Adipose tissue (tissue), 3 donors: Measurements from ENCODE around the gene POM121C. TPM values are rescaled to one million over a fixed set of nuclear protein-coding genes. Genes with fewer than 3 reads are reported as not detected.
"Not testable (repeated sequence)": the region's sequence is repeated elsewhere in the genome, so short reads cannot be mapped to it uniquely, and the experiment has no call there.

Experiments
- H3K27ac ChIP-seq: one replicate; pipeline ENCODE4 v1.5.1; 2013; ENCODE audit warnings: low read depth, low read length
- WGBS, 3 donors: extraction: QIAGEN DNeasy Blood & Tissue Kit; methylation state at CpG; one replicate each; pipeline ENCODE4 v1.1.7; 2013; 5-methylcytosine and 5-hydroxymethylcytosine counted together
- polyA plus RNA-seq, 3 donors: library from polyadenylated mRNA; stranded (reverse); fragments of 200-250 nt; gene quantifications; one replicate each; pipeline ENCODE4 v1.2.3, GENCODE V29; 2013
- donor health status: healthy with polysubstance abuse.
- donor health status: Bipolar disorder and iron deficiency.
- donor health status: healthy.

POM121C gene
- polyA plus RNA-seq, 3 donors: 8.3 to 22.2 (median 12.7) TPM

- no CpG with 5 or more reads among the region's 28 CpGs for WGBS, 3 donors
- H3K27ac ChIP-seq: not testable (repeated sequence)
These were observed 82.3 kb downstream of the POM121C start for GRCh38 chr7:75403455-75404443.

- WGBS, 3 donors: no CpG with 5 or more reads among the region's 6 CpGs
- not testable (repeated sequence) for H3K27ac ChIP-seq
These were observed 85.5 kb downstream of the POM121C start for GRCh38 chr7:75400575-75400974.

DNA sequence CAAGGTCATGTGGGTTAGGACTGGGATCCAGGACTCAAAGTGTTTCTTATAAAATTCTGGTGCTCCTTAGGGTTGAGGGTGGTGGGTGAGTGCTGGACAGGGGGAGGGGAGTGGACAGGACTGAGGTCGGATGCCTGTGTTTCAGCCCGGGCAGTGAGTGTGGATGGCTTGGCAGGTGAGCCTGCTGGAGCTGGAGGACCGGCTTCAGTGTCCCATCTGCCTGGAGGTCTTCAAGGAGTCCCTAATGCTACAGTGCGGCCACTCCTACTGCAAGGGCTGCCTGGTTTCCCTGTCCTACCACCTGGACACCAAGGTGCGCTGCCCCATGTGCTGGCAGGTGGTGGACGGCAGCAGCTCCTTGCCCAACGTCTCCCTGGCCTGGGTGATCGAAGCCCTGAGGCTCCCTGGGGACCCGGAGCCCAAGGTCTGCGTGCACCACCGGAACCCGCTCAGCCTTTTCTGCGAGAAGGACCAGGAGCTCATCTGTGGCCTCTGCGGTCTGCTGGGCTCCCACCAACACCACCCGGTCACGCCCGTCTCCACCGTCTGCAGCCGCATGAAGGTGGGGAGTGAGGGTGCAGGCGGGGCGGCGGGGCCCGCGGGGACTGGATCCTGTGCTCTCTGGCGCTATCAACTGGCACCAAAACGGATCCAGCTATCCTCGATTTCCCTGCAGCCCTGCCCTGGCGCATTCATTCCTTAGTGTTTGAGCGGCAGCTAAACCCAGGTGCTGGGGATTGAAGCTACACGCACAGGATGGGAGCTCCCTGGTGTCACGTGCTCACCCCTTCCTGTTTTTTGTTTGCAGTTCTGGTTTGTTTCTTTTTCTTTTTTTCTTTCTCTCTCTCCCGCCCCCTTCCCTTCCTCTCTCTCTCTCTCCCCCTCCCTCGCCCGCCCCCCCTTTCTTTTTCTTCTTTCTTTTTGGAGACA lies 87.1 kb downstream of the POM121C start:
- H3K27ac ChIP-seq: not testable (repeated sequence)
- 73 to 92% methylated on average over 2 to 4 of the region's 34 CpGs; no CpG with 5 or more reads in 1 of the 3 donors for WGBS, 3 donors

DNA sequence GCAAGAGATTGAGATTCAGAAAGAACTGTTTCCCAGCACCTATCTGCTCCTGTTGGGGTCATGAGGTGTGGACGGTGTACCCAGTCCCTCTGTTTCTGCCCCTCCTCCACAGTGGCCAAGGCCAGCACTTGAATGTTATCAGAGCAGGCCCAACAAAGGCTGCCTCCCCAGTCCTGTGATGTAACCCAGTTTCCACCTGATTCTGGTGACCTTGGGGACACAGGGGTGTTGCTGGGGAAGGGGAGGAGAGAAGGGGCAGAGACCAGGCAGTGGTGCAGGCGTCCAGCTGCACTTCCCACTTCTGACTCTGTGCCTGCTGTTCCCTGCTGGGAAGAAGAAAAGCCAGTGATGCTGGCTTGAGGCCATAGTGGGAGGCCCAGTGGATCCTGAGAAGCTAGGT lies 88.2 kb downstream of the POM121C start:
- WGBS, 3 donors: no CpG with 5 or more reads among the region's 2 CpGs

GRCh38 chr7:75395329-75395728 lies 90.8 kb downstream of the POM121C start, which contains the start of gene TRIM73:
TSS of gene TRIM73 (plus strand) at chr7:75395629. CDS start at chr7:75398934, 3,305 bp downstream.
- not testable (repeated sequence) for H3K27ac ChIP-seq
- WGBS, 3 donors: 9 to 21% (median 20%) methylated on average over 10 to 13 of the region's 34 CpGs

More for the DNA sequence above, 88.2 kb downstream of the POM121C start:
- H3K27ac ChIP-seq: not testable (repeated sequence)

DNA sequence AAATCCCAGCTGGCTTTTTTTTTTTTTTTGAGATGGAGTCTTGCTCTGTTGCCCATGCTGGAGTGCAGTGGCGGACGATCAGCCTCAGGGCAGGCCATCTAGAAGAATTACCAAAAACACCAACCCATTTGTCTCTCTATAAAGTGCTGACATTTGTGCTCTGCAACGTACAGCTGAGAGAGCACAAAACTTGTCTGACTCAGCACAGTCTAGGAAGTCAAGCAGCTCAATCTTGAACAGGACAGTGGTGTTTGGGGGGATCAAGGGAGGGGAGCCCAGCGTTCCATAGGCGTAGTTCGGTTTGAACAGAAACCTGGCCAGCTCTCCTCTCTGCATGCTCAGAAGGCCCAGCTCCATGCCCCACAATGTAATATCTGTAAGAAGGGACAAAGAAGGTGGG lies 92.9 kb downstream of the POM121C start:
- WGBS, 3 donors: no CpG with 5 or more reads among the region's 6 CpGs

GRCh38 chr7:75374519-75375317 lies 111.4 kb downstream of the POM121C start:
- no CpG with 5 or more reads among the region's 17 CpGs for WGBS, 3 donors

More for the DNA sequence above, 92.9 kb downstream of the POM121C start:
- H3K27ac ChIP-seq: not testable (repeated sequence)

DNA sequence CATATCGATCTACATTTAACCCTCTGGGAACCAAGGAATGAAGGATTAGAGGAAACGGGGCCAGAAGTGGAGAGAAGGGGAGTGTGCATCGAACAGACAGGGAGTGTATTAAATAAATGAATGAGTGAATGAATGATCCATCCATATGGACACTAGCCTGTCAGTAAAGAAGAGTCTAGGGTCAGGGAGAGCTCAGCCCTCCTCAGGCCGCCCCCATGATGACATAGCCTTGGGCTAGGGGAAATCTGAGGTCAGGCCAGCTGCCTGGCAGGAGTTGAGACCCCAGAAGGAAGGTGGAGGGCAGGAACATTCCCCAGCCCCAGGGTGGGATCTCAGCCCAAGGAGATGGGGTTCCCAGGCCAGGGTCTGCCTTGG lies 112.0 kb downstream of the POM121C start:
- H3K27ac ChIP-seq: not testable (repeated sequence)
- no CpG with 5 or more reads among the region's 4 CpGs for WGBS, 3 donors

More at GRCh38 chr7:75374519-75375317, 111.4 kb downstream of the POM121C start:
- H3K27ac ChIP-seq: not testable (repeated sequence)

- no CpG with 5 or more reads among the region's 9 CpGs for WGBS, 3 donors
These were observed 118.8 kb downstream of the POM121C start for GRCh38 chr7:75367313-75367712.

More at GRCh38 chr7:75367313-75367712, 118.8 kb downstream of the POM121C start:
- not testable (repeated sequence) for H3K27ac ChIP-seq

Other genes with a start within 250 kb of the POM121C start
- gene TRIM73, start 90.7 kb downstream of the POM121C start, polyA plus RNA-seq: 1 to 10 TPM; 1.6 to 4.8 (median 2.0) TPM
- gene SPDYE5, start 6.0 kb upstream of the POM121C start, polyA plus RNA-seq: under 1 TPM in 1 of 3 donors, not detected in 2; 0.08 TPM